Fibroblast of pulmonary artery (primary cell): Measurements from ENCODE around the gene FAM83D.
A peak's percentile ranks its signal among the peaks of the same experiment; 100 is the strongest.
"Not testable (repeated sequence)": the region's sequence is repeated elsewhere in the genome, so short reads cannot be mapped to it uniquely, and the experiment has no call there.

Experiments
- DNase-seq: peaks from one replicate; pipeline ENCODE4 v3.0.0-alpha.2; 2010; ENCODE audit warnings: low read depth
- H3K4me3 ChIP-seq: replicated peaks from 2 replicates; pipeline ENCODE4 v1.5.1; 2011; ENCODE audit warnings: low read depth, mild to moderate bottlenecking, control low read depth, low read length, moderate library complexity
- TF ChIP-seq, protein P1 (sequence below): IDR thresholded peaks from 2 replicates; pipeline ENCODE4 v1.5.1; 2011; ENCODE audit warnings: mild to moderate bottlenecking, control low read depth, low read length, inconsistent platforms; ENCODE audit errors: missing control alignments

The FAM83D gene

GRCh38 chr20:38952153-38952552 lies 25.9 kb downstream of the FAM83D start:
- no peak overlapping the region for H3K4me3 ChIP-seq
- DNase-seq: no peak
- TF ChIP-seq, protein P1, sequence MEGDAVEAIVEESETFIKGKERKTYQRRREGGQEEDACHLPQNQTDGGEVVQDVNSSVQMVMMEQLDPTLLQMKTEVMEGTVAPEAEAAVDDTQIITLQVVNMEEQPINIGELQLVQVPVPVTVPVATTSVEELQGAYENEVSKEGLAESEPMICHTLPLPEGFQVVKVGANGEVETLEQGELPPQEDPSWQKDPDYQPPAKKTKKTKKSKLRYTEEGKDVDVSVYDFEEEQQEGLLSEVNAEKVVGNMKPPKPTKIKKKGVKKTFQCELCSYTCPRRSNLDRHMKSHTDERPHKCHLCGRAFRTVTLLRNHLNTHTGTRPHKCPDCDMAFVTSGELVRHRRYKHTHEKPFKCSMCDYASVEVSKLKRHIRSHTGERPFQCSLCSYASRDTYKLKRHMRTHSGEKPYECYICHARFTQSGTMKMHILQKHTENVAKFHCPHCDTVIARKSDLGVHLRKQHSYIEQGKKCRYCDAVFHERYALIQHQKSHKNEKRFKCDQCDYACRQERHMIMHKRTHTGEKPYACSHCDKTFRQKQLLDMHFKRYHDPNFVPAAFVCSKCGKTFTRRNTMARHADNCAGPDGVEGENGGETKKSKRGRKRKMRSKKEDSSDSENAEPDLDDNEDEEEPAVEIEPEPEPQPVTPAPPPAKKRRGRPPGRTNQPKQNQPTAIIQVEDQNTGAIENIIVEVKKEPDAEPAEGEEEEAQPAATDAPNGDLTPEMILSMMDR: no peak

- DNase-seq: no peak
- TF ChIP-seq, protein P1: no peak
- H3K4me3 ChIP-seq: no peak overlapping the region
These were observed 27.6 kb downstream of the FAM83D start for GRCh38 chr20:38953630-38954340.

GRCh38 chr20:38957235-38957876 lies 31.1 kb downstream of the FAM83D start:
- TF ChIP-seq, protein P1: no peak
- H3K4me3 ChIP-seq: no peak overlapping the region
- no peak for DNase-seq

- H3K4me3 ChIP-seq: no peak overlapping the region
- TF ChIP-seq, protein P1: no peak
- no peak for DNase-seq
These were observed 31.8 kb downstream of the FAM83D start for GRCh38 chr20:38957915-38958485.

DNA sequence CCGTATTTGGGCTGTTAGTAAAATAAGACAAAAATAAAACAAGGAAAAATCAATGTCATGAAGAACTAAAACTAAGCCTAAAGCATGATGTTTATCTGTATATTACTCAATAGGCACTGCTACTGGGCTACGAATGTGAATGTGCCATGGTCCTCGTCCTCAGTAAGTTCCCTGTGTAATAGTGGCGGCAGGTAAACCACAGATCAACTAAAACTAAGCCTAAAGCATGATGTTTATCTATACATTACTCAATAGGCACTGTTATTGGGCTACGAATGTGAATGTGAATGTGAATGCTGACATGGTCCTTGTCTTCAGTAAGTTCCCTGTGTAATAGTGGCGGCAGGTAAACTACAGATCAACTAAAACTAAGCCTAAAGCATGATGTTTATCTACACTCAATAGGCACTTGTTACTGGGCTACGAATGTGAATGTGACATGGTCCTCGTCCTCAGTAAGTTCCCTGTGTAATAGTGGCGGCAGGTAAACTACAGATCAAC lies 34.0 kb downstream of the FAM83D start:
- not testable (repeated sequence) for H3K4me3 ChIP-seq, DNase-seq

- DNase-seq: no peak
- H3K4me3 ChIP-seq: peak overlapping the region; percentile 96
- TF ChIP-seq, protein P1: no peak
These were observed 35.4 kb downstream of the FAM83D start for GRCh38 chr20:38961530-38962043.
